Suppressor macrophage (primary cell): ENCODE measurements around the gene CELA3B.
A peak's percentile ranks its signal among the peaks of the same experiment; 100 is the strongest.
"Not testable (repeated sequence)": the region's sequence is repeated elsewhere in the genome, so short reads cannot be mapped to it uniquely, and the experiment has no call there.

Experiments used
- DNase-seq, 4 experiments: peaks; one replicate each; pipeline ENCODE4 v3.0.0-alpha.2; 2020 to 2022

CELA3B gene

GRCh38 chr1:21944733-21945073 is 32.1 kb upstream of the CELA3B start:
- DNase-seq: no peak

DNA sequence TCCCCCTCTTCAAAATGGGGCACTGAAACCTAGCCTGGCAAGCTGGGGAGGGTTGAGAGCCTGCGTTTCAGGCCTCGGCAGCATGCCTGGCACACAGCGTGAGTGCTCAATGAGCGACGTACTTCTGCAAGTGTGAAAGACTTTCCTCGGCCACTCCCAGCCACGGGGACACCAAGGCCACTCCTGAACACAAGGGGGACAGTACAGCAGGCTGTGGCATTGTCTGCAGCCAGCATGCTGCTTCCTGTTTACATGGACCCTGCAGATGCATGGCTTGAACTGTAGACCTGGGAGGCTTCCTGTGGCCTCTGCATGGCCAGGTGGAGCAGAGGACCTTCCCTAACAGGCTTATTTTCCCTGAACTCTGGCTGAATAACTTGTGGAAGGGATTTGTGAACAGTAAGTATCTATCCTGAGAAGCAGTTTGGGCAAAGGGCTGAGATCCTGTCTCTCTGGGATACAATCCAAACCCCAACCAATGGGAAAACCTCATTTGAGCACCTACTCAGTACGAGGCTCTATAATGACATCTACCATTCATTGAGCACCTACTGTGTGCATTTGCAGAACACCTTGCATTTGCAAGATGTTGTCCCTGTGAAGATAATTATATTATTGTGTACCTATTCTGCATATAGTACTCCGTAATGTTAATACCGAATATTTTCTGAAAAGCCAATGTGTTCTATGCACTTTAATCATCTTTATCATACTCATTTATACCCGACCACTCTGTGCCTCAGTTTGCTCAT is 29.8 kb upstream of the CELA3B start:
- no peak for DNase-seq

- no peak for DNase-seq
Measured at GRCh38 chr1:21950734-21951133, 26.1 kb upstream of the CELA3B start.

- no peak for DNase-seq
Measured at GRCh38 chr1:21951226-21951870, 25.5 kb upstream of the CELA3B start.

GRCh38 chr1:21952786-21953520 is 23.9 kb upstream of the CELA3B start:
- DNase-seq: no peak

DNA sequence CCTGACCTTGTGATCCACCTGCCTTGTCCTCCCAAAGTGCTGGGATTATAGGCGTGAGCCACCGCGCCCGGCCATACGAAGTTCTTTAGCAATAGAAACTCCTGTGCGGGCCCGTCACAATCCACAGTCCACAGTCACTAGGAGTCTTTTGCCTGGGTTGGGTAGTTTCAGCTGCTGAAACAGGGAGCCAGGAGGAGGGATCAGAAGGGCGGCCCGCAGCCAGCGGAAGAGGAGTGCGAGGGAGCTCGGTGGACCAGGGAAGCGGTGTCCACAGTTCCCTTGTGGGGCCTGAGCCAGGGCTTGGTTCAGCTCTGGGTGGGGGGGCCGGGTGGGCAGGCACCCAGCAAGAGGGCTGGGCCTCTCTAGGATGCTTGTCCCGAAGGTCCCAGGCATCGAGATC is 21.8 kb upstream of the CELA3B start:
- no peak for DNase-seq

GRCh38 chr1:21955501-21956281 is 21.1 kb upstream of the CELA3B start:
- DNase-seq: peak in 1 of 4 experiments; percentile 29

DNA sequence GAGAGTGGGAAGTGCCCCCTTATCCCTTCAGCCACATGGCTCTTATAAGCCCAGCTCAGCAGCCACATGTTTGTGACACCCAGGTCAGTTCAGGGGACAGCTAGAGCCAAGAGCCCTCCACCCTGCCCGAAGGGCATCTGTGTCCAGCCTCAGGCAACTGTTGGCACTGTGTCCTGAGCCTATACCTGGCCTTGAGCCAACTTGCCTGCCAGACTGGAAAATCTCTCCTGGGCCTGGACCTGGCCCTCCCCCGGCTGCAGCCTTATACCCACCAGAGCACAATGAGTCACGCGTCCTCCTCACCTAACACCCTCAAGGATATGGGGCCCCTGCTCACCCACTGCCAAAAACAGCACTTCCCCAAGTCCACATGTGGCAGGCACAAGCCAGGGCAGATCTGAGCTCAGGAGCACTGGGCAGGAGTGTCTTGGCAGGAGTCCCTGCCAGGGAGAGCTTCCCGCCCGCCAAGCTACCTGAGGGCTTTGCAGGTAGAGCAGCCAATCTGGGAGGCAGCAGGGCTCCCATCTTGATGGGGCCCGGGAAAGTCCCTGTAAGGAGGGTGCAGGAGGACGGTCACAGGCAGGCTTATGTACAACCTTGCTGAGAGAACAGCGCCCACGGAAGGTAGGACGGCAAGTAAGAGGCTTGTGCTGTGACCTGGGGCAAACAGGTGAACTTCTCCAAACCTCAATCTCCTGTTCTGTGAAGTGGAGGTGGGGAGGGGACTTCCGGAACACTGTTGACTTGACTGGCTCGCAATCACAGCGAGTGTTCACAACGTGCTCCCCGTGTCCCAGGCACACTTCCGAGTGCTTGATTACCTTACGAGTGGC is 19.9 kb upstream of the CELA3B start:
- DNase-seq: no peak

- no peak for DNase-seq
Measured at GRCh38 chr1:21961337-21961736, 15.5 kb upstream of the CELA3B start.

DNA sequence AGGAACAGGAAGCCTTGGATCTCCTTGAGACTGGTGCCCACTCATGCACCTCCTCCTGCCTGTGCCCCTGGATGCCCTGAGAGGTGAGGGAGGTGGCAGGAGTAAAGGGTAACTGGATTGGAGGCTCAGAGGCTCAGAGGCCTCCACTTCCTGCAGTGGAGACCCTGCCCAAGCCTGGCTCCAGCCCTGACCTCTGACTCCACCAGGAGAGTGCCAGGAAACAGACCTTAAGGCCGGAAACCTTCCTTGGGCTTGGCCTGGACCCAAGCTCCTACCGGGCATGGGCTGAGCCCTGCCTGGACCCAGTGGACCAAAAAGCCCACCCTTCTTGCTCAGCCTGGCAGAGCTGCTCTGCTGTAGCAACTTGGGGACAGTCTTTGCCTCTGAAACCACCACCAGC is 15.0 kb upstream of the CELA3B start:
- no peak for DNase-seq

DNA sequence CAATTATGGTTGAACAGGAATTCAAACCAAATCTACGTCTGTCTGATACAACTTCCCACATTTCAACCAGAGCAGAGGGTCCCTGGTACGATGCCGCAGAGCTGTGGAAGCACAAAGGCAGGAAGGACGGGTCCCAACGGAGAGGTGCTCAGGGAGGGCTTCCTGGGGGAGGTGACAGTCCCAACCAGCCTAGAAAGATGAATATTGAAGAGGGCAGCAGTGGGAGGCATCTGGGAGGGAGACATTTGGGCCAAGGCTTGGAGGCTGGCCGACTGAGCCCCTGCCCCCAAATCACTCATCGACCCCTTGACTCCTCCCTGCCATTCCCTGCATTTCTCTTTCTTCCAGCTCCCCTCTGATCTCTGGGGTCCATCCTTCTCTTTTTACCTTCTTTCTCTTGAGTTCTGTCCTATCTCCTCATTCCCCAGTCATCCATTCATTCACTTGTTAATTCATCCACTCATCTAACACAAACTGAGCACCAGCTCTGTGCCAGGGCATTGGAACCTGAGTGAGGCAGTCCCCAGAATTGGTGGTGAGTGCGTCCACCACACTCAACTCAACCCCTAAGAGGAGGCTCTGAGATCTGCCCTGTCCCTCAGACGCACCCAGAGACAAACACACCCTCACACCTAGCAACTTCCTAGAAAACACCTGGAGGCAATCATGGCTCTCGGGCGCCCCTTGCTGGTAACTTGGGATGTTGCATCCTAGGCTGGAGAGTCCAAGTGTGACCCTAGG is 13.2 kb upstream of the CELA3B start:
- DNase-seq: peak; percentile 72 to 92 (median 78)

DNA sequence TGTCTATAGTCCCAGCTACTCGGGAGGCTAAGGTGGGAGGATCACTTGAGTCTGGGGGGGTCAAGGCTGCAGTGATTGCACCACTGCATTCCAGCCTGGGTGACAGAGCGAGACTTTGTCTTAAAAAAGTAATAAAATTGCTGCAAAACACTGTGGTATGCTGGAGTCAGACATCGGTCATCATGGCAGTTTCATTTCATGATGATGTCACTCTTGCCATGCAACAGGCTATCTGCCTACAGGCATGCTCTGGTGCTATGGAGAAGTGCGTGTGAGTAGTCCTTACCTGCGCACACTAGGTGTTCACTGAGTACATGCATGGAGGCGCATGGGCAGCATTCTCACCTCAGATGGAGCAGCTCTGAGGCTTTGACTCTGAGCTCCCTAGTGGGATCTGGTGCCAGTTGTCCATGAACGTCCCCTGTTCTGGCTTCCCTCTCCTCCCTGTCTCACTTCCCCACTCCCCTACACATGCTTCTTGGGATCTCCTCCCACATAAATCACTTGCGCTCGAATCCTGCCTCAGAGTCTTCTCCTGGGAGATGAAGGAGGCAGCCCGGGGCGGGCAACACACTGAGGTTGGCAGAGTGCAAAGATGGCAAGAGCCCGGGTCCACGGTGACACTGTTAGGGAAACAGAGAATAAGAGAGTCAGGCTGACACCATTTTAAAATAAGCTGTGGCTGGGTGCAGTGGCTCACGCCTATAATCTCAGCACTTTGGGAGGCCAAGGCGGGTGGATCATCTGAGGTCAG is 10.4 kb upstream of the CELA3B start:
- DNase-seq: peak; percentile 14 to 39 (median 28)

GRCh38 chr1:21967216-21967615 is 9.6 kb upstream of the CELA3B start:
- DNase-seq: not testable (repeated sequence)

GRCh38 chr1:21969066-21969465 is 7.8 kb upstream of the CELA3B start:
- not testable (repeated sequence) for DNase-seq

- DNase-seq: not testable (repeated sequence)
Measured at GRCh38 chr1:21970523-21970922, 6.3 kb upstream of the CELA3B start.

DNA sequence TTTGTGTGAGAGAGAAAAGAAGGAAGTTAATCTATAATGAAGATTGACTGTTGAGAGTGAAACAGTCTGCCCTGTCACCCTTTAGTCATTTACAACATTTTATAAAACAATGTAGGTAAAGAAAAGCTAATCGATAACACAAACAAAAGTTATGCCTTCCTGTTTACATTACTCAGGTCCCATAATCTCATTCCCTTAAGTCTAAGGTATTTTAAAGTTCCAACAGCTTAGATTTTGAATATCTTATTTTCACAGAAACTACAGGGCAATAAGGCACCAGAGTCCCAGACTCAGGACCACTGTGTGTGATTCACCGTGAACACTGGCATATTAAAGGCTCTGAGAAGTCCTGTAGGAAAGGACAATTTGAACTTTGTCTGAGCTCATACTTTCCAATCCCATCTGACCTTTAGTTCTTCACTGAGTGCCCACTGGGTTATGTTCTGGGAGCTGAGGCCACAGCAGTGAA is 3.8 kb upstream of the CELA3B start:
- DNase-seq: not testable (repeated sequence)

DNA sequence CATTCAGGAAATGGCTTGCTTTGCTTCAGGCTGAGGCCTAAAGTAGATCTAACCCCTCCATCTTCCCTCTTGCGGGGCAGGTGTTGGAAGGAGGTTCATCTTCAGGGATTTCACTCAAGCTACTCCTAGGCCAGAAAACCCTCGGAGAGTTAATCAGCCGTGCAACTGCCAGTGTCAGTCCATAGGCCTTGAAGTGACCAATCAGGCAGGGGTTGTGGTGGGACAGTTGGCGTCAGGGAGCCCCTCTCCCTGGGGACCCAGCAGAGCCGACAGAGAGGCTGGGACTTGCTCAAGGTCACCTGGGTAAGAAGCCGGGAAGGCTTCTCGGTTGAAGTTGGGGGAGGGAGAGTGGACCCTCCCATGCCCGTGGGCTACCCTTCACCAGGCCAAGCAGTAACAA is 2.9 kb upstream of the CELA3B start:
- not testable (repeated sequence) for DNase-seq

GRCh38 chr1:21974699-21975098 is 2.1 kb upstream of the CELA3B start:
- DNase-seq: not testable (repeated sequence)

- not testable (repeated sequence) for DNase-seq
Measured at GRCh38 chr1:21975296-21975695, 1.5 kb upstream of the CELA3B start.

GRCh38 chr1:21978209-21978608 is 1.4 kb downstream of the CELA3B start:
- not testable (repeated sequence) for DNase-seq
